H54 (cell line): ENCODE measurements around the gene FAM9C.
"Not testable (repeated sequence)": the region's sequence is repeated elsewhere in the genome, so short reads cannot be mapped to it uniquely, and the experiment has no call there.

Experiments
- DNase-seq: peaks from one replicate; pipeline ENCODE4 v3.0.0; 2011; ENCODE audit warnings: low spot score, mixed read lengths; ENCODE audit not compliant: insufficient read length
- FAIRE-seq: peaks from 3 replicates; lab custom pipeline; 2011; peaks lifted over from hg19 to GRCh38; lab: Jason Lieb, UNC
- POLR2A ChIP-seq: IDR thresholded peaks from 2 replicates; pipeline ENCODE4 v1.6.1; 2011; ENCODE audit warnings: low read depth, mild to moderate bottlenecking, low read length

The FAM9C gene

GRCh38 chrX:13044441-13044840 lies at the start of gene FAM9C:
FAM9C (minus strand) TSS chrX:13044620; CDS start chrX:13043789, 831 bp downstream.
- no peak for DNase-seq
- no peak for TF ChIP-seq POLR2A
- no peak for FAIRE-seq

- DNase-seq (no peak), FAIRE-seq (no peak)
- no peak for TF ChIP-seq POLR2A
Observed at GRCh38 chrX:13093529-13094140, 49.2 kb upstream of the FAM9C start.

DNA sequence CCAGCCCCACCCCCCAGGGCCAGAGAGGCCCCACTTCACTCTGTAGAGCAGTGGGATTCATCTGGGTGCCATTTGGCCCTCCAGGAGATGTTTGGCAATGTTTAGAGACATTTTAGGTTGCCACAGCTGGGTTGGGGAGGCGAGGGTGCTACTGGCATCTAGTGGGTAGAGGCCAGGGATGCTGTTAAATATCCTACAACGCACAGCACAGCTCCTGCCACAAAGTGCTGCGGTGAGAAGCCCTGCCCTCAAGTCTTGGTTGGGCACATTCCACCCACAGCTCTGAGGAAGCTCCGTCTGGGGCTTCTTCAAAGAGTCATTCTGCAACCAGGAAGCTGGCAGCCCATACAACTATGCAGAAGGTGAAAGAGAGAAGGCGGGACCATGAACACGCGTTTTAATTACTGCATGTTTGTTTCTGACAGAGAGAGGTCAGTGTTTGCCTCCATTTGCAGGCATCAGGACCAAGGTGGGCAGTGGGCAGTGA lies 48.1 kb upstream of the FAM9C start:
- no peak for FAIRE-seq

GRCh38 chrX:13091111-13091765 lies 46.8 kb upstream of the FAM9C start:
- DNase-seq = no peak
- no peak for TF ChIP-seq POLR2A
- FAIRE-seq = no peak

More for the DNA sequence above, 48.1 kb upstream of the FAM9C start:
- TF ChIP-seq POLR2A = no peak
- DNase-seq = no peak

DNA sequence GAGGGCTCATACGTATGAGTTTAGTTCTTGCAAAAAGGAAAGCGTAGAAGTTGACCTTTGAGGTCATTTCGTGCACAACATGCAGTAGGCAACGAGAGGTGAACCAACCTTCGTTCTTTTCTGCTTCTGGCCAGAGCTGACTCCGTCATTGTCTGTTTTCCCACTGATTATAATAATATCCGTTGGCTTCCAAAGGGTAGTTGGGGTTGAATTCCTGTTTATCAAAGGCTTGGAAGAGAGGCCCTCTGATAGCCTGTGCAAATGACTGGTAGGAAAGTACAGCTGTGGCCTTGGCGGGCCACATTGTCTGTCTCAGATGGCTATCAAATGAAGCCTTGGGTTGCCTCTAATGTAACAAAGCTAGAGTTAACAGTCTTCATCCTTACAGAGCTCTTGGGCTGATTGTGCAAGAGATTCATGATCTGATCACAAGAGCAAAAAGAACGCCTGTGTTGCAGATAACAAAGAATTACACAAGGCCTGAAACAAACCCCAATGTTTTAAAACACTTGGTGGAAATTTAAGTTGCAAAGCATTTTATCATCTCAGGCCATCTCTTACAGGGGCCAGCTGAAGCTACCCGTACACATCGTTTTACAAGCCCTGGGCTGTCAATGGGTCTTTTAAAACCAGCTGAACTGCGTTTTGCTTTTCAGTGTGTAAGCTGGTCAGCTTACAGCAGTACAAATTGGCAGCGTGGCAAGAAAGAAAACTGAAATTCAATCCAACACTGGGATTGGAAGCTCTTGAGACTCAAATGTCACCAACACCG lies 46.1 kb upstream of the FAM9C start:
- DNase-seq = no peak
- FAIRE-seq = no peak
- TF ChIP-seq POLR2A = no peak

DNA sequence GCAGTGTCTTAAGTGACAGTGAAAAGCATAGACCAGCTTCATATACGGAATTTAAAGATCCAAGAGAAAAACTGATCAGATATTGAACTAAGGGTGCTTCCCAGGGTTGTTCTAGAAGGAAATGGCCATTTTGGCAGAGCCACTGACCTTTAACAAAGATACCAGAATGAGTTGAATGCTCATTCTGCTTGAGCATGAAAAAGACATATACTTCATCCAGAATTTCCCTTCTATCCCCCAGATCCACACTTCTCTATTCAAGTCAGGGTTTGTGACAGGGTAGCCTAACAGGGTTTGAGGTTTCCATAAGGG lies 45.6 kb upstream of the FAM9C start:
- FAIRE-seq (no peak), DNase-seq (no peak)
- TF ChIP-seq POLR2A = no peak

DNA sequence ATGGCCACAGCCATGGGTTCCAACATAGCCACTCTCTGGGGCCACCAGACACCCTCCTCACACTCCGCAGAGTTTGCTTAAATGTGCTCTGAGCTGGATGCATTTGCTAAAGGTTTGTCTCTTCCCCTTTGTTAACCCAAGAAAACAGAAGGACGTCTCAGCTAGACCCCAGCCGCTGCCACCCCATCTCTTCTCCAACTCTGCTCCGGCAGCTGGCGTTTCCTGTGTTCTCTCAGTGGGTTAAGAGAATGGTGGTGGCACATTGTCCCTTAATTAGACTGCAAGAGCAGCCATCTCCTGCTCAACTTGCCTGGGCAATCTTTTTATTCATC lies 43.7 kb upstream of the FAM9C start:
- FAIRE-seq (no peak), DNase-seq (no peak)
- TF ChIP-seq POLR2A = no peak

GRCh38 chrX:13087322-13088155 lies 43.1 kb upstream of the FAM9C start:
- DNase-seq (no peak), FAIRE-seq (no peak)
- TF ChIP-seq POLR2A = no peak

- not testable (repeated sequence) for DNase-seq, FAIRE-seq
Observed at GRCh38 chrX:13086793-13087321, 42.4 kb upstream of the FAM9C start.

DNA sequence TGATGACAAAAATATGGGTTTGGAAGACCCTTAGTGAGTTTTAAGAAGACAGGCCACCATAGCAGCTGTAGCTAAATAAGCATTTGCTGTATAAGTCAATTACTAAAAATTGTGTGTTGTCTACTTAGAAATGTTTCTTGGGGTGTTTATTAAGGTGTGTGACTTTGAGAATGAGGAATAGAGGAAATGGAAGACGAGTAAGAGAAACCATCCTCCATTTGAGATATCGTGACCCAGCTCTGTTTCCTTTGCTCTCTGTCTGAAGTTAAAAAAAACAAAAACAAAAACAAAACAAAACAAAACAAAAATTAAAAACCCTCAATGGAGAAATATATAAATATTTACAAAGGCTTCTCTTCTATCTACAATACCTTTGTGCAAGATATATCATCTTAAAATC lies 41.7 kb upstream of the FAM9C start:
- FAIRE-seq (no peak), DNase-seq (no peak)
- TF ChIP-seq POLR2A = no peak

DNA sequence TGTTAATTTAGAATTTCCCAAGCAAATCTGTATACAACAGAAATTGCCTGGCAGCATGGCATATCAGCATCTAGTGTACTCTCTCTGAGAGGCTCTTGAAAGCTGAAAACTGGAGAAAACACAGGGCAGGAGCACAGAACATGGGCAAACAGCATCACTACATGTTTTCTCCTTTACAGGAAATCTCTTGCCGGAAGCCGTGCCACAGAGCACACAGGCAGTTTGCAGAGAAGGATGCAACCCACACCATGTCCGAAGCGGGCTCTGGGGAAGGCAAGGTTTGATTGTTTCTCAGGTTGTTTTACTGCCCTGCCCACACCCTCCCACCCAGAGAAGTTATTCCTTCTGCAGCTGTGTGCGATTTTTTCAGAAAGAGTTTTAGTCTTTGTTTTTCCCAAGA lies 41.1 kb upstream of the FAM9C start:
- FAIRE-seq (no peak), DNase-seq (no peak)
- no peak for TF ChIP-seq POLR2A

GRCh38 chrX:13084611-13085010 lies 40.2 kb upstream of the FAM9C start:
- FAIRE-seq = no peak
- no peak for DNase-seq
- no peak for TF ChIP-seq POLR2A

DNA sequence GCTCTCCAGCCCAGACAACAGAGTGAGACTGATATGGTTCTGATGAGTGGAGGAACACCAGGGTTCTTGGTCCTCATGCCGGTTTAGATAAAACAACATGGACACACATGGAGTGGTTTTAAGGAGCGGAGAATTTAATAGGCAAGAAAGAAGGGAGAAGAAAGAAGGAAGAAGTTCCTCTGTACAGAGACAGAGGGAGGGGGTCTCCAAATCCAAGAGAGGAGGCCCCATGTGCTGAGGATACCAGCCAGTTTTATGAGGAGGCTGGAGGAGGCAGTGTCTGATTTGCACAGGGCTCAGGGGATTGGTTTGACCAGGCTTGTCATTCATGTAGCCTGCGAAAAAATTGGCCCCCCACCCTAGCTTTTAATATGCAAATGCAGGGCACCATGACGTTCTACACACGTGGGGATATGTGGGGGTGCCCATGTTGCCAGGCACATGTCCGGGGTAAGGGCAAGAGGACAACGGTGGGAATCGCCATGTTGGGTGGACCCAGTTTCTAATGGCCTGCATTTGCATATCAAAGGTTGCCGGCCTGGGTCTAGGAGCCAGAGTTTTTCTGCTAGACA lies 39.4 kb upstream of the FAM9C start:
- DNase-seq, FAIRE-seq: not testable (repeated sequence)
